Pancreas (tissue), 10 donors: ENCODE measurements around the gene METRN. TPM values are rescaled to one million over a fixed set of nuclear protein-coding genes. Genes with fewer than 3 reads are reported as not detected.

Source experiments
- ATAC-seq, 4 donors: fragments of 200-7000 bp; cut with Tn5 transposase; one replicate each; pipeline versions ENCODE4 v1.8.0 to v1.9.1; 2020; ENCODE audit warnings: mild to moderate bottlenecking in 4 of 4, moderate library complexity in 4 of 4
- DNase-seq, 6 donors: peaks; one replicate each; pipeline ENCODE4 v3.0.0-alpha.2; 2020
- FAIRE-seq: peaks from 2 replicates; lab custom pipeline; 2012; peaks lifted over from hg19 to GRCh38; lab: Jason Lieb, UNC
- H3K27ac ChIP-seq, 4 donors: fragments of 200-600 bp; sonication (generic); 1 replicate in 3 of 4; 2 replicates in 1 of 4; pipeline versions ENCODE4 v1.5.0 to v1.8.0; 2020
- H3K27me3 ChIP-seq, 4 donors: fragments of 200-600 bp; one replicate each; pipeline ENCODE4 v1.8.0; 2021
- H3K36me3 ChIP-seq, 3 donors: fragments of 200-600 bp; sonication (generic) in 1 of 3; one replicate each; pipeline versions ENCODE4 v1.5.0 to v1.8.0; 2020 to 2021
- H3K4me1 ChIP-seq, 3 donors: fragments of 200-600 bp; one replicate each; pipeline ENCODE4 v1.8.0; 2021
- H3K4me3 ChIP-seq, 4 donors: fragments of 200-600 bp; sonication (generic) in 2 of 4; one replicate each; pipeline versions ENCODE4 v1.5.0 to v1.8.0; 2020 to 2021
- H3K9me3 ChIP-seq, 4 donors: fragments of 200-600 bp; one replicate each; pipeline ENCODE4 v1.8.0; 2021
- CTCF ChIP-seq, 4 donors: fragments of 200-600 bp; sonication (generic) in 3 of 4; IDR thresholded peaks; one replicate each; pipeline versions ENCODE4 v1.5.0 to v1.8.0; 2021; ENCODE audit warnings: antibody characterized with exemption in 4 of 4
- WGBS, 2 donors: extraction: QIAGEN DNeasy Blood & Tissue Kit; methylation state at CpG; one replicate each; pipeline ENCODE4 v1.1.7; 2013; 5-methylcytosine and 5-hydroxymethylcytosine counted together
- intact Hi-C, 3 donors: fragments of 100-400 bp; cut with DNase I; formaldehyde crosslinking; loops; one replicate each; pipeline versions ENCODE4 v1.11.1 to v1.14.2; 2022
- polyA plus RNA-seq, 2 donors: library from polyadenylated mRNA; stranded (reverse); fragments of 200-250 nt; gene quantifications; one replicate each; pipeline ENCODE4 v1.2.3, GENCODE V29; 2013
- total RNA-seq, 6 donors: library from RNA; stranded (reverse); fragmentation: NEBNext Ultra II Directional in 4 of 6; extraction: Animal tissue kit (Norgen Biotek cat#: 25700) in 4 of 6; gene quantifications; one replicate each; pipeline versions ENCODE4 v1.2.1 to v1.2.4, GENCODE V29; 2021 to 2023
- donor health status: healthy with polysubstance abuse.
- donor health status: DM: no; HTN: no; CAD: no; lungs with moderate emphysema.
- donor health status: DM: no; HTN: no; CAD: no.
- donor health status: control.
- donor health status: control.
- donor health status: Bipolar disorder and iron deficiency.
- donor health status: DM: yes; HTN: yes; CAD: no.
- donor health status: DM: no; HTN: no; CAD: no.
- donor health status: DM: no; HTN: no; CAD: no.
- donor health status: DM: yes; HTN: yes; CAD: no.

Gene METRN
- total and polyA plus RNA-seq, 8 donors, result 27.6 to 82.0 (median 42.2) TPM

- no peak for ATAC-seq
- Histone ChIP-seq H3K4me3 (no peak overlapping the region), H3K4me1 (no peaks in the 10 kb centered on the region), H3K36me3 (no peaks in the 10 kb centered on the region), H3K27me3 (no peaks in the 10 kb centered on the region), H3K9me3 (no peaks in the 10 kb centered on the region), H3K27ac (no peak overlapping the region)
- FAIRE-seq, result no peak
- TF ChIP-seq CTCF (IDR thresholded peaks at IDR 0.05), result no peak
- intact Hi-C loops, result no loop called here
- no peak for DNase-seq
- WGBS, 2 donors, result 87 to 93% methylated on average over 5 of the region's 5 CpGs
Measured at GRCh38 chr16:756428-756827, 41.5 kb downstream of the METRN start.

- Histone ChIP-seq H3K4me1 (no peaks in the 10 kb centered on the region), H3K4me3 (no peak overlapping the region), H3K27ac (no peak overlapping the region), H3K27me3 (no peaks in the 10 kb centered on the region), H3K36me3 (no peaks in the 10 kb centered on the region), H3K9me3 (no peaks in the 10 kb centered on the region)
- no peak for TF ChIP-seq CTCF (IDR thresholded peaks at IDR 0.05)
- intact Hi-C loops, result no loop called here
- ATAC-seq (peak in 1 of 4 donors; percentile 32), FAIRE-seq (no peak), DNase-seq (no peak)
- 61 to 69% methylated on average over 34 of the region's 34 CpGs for WGBS, 2 donors
Measured at GRCh38 chr16:759110-759910, 44.4 kb downstream of the METRN start.

- FAIRE-seq (no peak), DNase-seq (no peak), ATAC-seq (peak in 1 of 4 donors; percentile 17)
- H3K9me3 ChIP-seq, result no peaks in the 10 kb centered on the region
- no peak overlapping the region for H3K27ac ChIP-seq
- no peaks in the 10 kb centered on the region for H3K36me3 ChIP-seq
- H3K4me1 ChIP-seq, result no peaks in the 10 kb centered on the region
- no peaks in the 10 kb centered on the region for H3K27me3 ChIP-seq
- 61 to 65% methylated on average over 15 of the region's 15 CpGs for WGBS, 2 donors
- H3K4me3 ChIP-seq, result no peak overlapping the region
- no peak for TF ChIP-seq CTCF (IDR thresholded peaks at IDR 0.05)
- intact Hi-C loops, result no loop called here
Measured at GRCh38 chr16:760065-760464, 45.1 kb downstream of the METRN start.

GRCh38 chr16:760545-761343, 45.8 kb downstream of the METRN start, which contains the start of gene MSLN:
Gene MSLN, plus strand, starts transcription at chr16:760734. Its CDS starts 1,947 bp downstream, at chr16:762681.
- Histone ChIP-seq H3K9me3 (no peaks in the 10 kb centered on the region), H3K27me3 (no peaks in the 10 kb centered on the region), H3K36me3 (no peaks in the 10 kb centered on the region), H3K27ac (no peak within 1 kb of the TSS), H3K4me1 (no peaks in the 10 kb centered on the region), H3K4me3 (no peak within 1 kb of the TSS)
- ATAC-seq (peak in 2 of 4 donors; percentile 31 to 36), FAIRE-seq (no peak), DNase-seq (peak in 1 of 6 donors; percentile 67)
- 62 to 73% methylated on average over 32 to 37 of the region's 37 CpGs for WGBS, 2 donors
- TF ChIP-seq CTCF (IDR thresholded peaks at IDR 0.05), result no peak
- intact Hi-C loops, result no loop called here
